HG03066 (cell line): ENCODE measurements around the gene PIAS1.
A peak's percentile ranks its signal among the peaks of the same experiment; 100 is the strongest.
"Not testable (repeated sequence)": the region's sequence is repeated elsewhere in the genome, so short reads cannot be mapped to it uniquely, and the experiment has no call there.

ENCODE experiments used
- ATAC-seq: cut with Tn5 transposase; IDR thresholded peaks from one replicate; pipeline ENCODE4 v1.9.1; 2021; ENCODE audit warnings: low read depth; ENCODE audit not compliant: unreplicated experiment

The PIAS1 gene

GRCh38 chr15:68229386-68230156 is 175.5 kb downstream of the PIAS1 start, which contains the start of gene CLN6:
Gene CLN6 (minus strand): TSS chr15:68229728. CDS start chr15:68229584, 144 bp downstream.
- ATAC-seq, result peak; percentile 66

- ATAC-seq, result peak; percentile 38
Observed at GRCh38 chr15:68230157-68231100, 176.3 kb downstream of the PIAS1 start.

DNA sequence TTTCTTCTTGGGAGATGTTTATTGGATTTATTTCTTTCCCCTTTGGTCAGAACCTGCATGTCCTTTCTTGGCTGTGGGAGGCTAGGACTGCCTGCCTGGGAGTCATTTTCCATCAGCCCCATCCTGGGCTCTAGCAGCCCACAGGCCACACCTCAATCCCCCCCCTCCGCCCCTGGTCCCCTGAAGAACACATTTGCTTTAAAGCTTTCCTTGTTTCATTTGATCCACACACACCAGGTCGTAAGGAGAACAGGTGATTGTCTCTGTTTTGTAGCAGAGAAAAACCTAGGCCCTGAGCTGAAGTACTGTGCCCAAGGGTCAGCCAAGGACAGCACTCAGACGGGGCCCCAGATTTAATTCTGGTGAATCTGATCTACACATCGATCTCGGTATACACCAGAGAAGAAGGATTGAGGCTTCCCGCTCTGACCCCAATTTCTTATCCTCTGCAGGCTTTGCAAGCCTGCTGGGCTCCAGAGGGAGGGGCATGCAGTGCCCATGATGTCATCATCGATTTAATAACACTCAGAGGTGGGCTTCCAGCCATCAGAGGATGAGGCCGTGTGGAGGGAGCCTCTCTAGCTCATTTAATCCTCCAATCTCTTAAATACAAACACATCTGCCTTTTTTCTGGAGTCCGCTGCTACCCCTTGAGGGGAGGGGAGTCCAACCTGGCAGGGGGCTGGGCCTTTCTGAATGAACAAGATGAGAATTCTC is 177.1 kb downstream of the PIAS1 start:
- no peak for ATAC-seq

DNA sequence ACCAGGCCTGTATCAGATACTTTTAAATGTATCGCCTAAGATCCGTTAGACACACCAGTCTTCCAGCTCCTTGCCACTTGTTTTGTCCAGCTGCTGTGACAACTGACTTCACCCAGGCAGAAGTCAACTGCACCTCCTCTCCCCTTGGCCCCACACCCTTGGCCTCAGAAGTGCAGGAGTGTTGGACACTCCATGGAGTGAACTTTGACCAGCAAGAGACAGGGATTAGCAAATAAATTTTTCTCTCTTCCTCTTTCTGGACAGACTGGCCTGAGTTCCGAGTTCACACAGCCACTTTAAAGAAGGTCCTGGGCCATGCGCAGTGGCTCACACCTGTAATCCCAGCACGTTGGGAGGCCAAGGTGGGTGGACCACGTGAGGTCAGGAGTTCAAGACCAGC is 178.3 kb downstream of the PIAS1 start:
- no peak for ATAC-seq

DNA sequence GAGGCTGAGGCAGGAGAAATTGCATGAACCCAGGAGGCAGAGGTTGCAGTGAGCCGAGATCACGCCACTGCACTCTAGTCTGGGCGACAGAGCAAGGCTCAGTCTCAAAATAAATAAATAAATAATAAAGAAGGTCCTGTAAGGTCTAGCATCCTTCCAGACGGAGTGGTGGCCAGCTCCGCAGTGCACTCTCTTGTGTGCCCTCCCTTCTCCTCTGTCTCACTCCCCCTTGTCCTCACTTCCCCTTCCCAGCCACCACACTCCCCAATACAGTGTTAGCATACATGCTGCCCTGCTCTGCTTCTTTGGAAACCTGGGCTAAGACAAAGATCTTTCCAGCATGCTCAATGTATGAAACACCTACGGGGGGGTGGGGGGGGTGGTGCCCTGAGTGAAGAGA is 178.8 kb downstream of the PIAS1 start:
- no peak for ATAC-seq

GRCh38 chr15:68234060-68234459 is 179.9 kb downstream of the PIAS1 start:
- no peak for ATAC-seq

GRCh38 chr15:68234520-68234919 is 180.4 kb downstream of the PIAS1 start:
- not testable (repeated sequence) for ATAC-seq

GRCh38 chr15:68235022-68235421 is 180.9 kb downstream of the PIAS1 start:
- no peak for ATAC-seq

DNA sequence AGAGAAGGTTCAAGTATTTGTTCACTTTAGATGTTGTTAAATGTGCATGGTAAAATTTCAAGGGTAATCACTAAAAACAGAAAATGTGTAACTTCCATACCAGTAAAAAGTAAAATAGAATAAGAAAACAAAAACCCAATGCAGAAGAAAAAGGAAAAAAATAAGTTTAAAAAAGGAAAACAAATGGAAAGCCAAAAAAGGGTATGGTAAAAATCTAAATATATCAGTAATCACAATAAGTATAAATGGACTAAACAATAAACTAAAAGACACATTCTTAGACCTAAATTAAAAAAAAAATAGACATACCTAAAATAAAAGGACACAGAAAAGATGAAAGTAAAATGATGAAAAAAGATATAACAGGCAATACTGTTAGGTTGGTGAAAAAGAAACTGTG is 184.9 kb downstream of the PIAS1 start:
- no peak for ATAC-seq

DNA sequence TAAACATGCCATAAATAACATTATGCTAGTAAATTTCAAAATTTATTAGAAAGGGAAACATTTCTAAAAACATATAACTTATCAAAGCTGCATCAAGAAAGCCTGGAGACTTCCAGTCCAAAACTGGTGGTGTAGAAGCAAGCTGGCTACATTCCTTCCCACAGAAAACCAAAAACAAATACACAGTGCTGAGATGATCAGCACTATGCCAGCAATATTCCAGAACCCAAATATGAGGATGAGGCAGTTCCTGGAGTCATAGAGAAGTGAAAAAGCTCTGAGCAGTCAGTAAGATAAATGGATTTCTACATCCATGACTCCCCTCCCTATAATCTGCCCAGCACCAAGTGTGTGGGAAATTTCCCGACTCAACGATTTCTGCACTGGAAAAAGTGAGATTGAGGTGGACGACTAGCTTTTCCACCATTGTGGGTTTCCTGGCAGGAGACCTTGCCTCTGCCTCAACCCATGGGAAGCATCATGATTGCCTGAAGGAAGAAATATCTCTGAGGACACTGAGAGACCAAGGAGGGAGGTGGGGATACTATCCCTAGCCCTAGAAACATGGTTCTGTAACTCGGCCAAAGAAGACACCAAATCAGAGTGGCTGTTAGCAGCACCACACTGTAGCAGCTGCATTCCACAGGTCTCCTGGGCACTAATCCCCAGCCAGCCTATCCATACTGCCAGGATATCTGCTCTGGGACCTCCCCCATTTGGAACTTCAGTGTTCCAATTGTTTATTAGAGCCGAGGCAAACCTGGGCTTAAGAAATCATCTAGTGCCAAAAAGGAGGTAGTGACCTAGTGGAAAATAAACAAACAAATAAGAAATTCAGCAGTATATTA is 187.2 kb downstream of the PIAS1 start:
- ATAC-seq, result no peak
